Liver (tissue), 9 donors: ENCODE results near the gene MRPL10. TPM values are rescaled to one million over a fixed set of nuclear protein-coding genes. Genes with fewer than 3 reads are reported as not detected.
A peak's percentile ranks its signal among the peaks of the same experiment; 100 is the strongest.

Experiments
- DNase-seq: peaks from one replicate; pipeline ENCODE4 v3.0.0-alpha.2; 2017; ENCODE audit warnings: low spot score
- H3K27ac ChIP-seq, 2 donors: one replicate each; pipeline ENCODE4 v1.7.0; 2013; ENCODE audit warnings: inconsistent platforms in 2 of 2, low read length in 2 of 2, control low read depth in 1 of 2, low read depth in 1 of 2, mild to moderate bottlenecking in 1 of 2
- H3K27me3 ChIP-seq, 4 donors: one replicate each; pipeline versions ENCODE4 v1.6.1 to v1.7.0; 2013; ENCODE audit warnings: low read length in 3 of 4, inconsistent platforms in 1 of 4, mild to moderate bottlenecking in 1 of 4, moderate library complexity in 1 of 4; ENCODE audit not compliant: control insufficient read depth in 4 of 4, insufficient read depth in 4 of 4
- H3K36me3 ChIP-seq, 4 donors: one replicate each; pipeline versions ENCODE4 v1.6.1 to v1.7.0; 2013; ENCODE audit warnings: low read length in 3 of 4, mild to moderate bottlenecking in 3 of 4, low read depth in 1 of 4, moderate library complexity in 1 of 4; ENCODE audit not compliant: control insufficient read depth in 4 of 4, insufficient read depth in 3 of 4
- H3K4me1 ChIP-seq, 4 donors: one replicate each; pipeline versions ENCODE4 v1.6.1 to v1.7.0; 2013; ENCODE audit warnings: low read length in 3 of 4, mild to moderate bottlenecking in 3 of 4, moderate library complexity in 1 of 4; ENCODE audit not compliant: control insufficient read depth in 4 of 4, insufficient read depth in 4 of 4
- H3K4me3 ChIP-seq, 3 donors: one replicate each; pipeline versions ENCODE4 v1.6.1 to v1.7.0; 2013; ENCODE audit warnings: low read length in 3 of 3, control low read depth in 1 of 3, low read depth in 1 of 3, mild to moderate bottlenecking in 1 of 3
- H3K9ac ChIP-seq, 2 donors: one replicate each; pipeline ENCODE4 v1.7.0; 2013; ENCODE audit warnings: low read length in 2 of 2, mild to moderate bottlenecking in 2 of 2, moderate library complexity in 2 of 2, control low read depth in 1 of 2, low read depth in 1 of 2
- H3K9me3 ChIP-seq, 4 donors: one replicate each; pipeline versions ENCODE4 v1.6.1 to v1.7.0; 2013; ENCODE audit warnings: low read length in 3 of 4; ENCODE audit not compliant: control insufficient read depth in 4 of 4
- CTCF ChIP-seq: fragments of 150-350 bp; IDR thresholded peaks from 2 replicates; pipeline ENCODE4 v1.5.1; 2017; ENCODE audit warnings: improper control_type of control experiment, low read depth, low read length; ENCODE audit not compliant: missing input control
- EGR1 ChIP-seq, 2 donors: IDR thresholded peaks; 2 replicates each; pipeline ENCODE4 v1.6.1; 2016 to 2018; ENCODE audit warnings: antibody characterized with exemption in 2 of 2, low read depth in 2 of 2
- FOXA1 ChIP-seq: IDR thresholded peaks from 2 replicates; pipeline ENCODE4 v1.6.1; 2016; ENCODE audit warnings: antibody characterized with exemption
- FOXA2 ChIP-seq: IDR thresholded peaks from 2 replicates; pipeline ENCODE4 v1.6.1; 2016; ENCODE audit warnings: antibody characterized with exemption
- GABPA ChIP-seq, 2 donors: IDR thresholded peaks in 1 of 2; conservative IDR thresholded peaks in 1 of 2; 2 replicates each; pipeline ENCODE4 v1.6.1; 2016; ENCODE audit warnings: antibody characterized with exemption in 2 of 2, mild to moderate bottlenecking in 1 of 2, moderate library complexity in 1 of 2
- HNF4G ChIP-seq: IDR thresholded peaks from 2 replicates; pipeline ENCODE4 v1.6.1; 2016; ENCODE audit warnings: antibody characterized with exemption
- JUND ChIP-seq, 2 donors: IDR thresholded peaks; 2 replicates each; pipeline ENCODE4 v1.6.1; 2016; ENCODE audit warnings: antibody characterized with exemption in 2 of 2
- RAD21 ChIP-seq, 2 donors: IDR thresholded peaks; 2 replicates each; pipeline ENCODE4 v1.6.1; 2016; ENCODE audit warnings: antibody characterized with exemption in 2 of 2, mild to moderate bottlenecking in 2 of 2
- REST ChIP-seq: IDR thresholded peaks from 2 replicates; pipeline ENCODE4 v1.6.1; 2016; ENCODE audit warnings: antibody characterized with exemption, mild to moderate bottlenecking
- RXRA ChIP-seq, 2 donors: IDR thresholded peaks; 2 replicates each; pipeline ENCODE4 v1.6.1; 2017 to 2018; ENCODE audit warnings: antibody characterized with exemption in 2 of 2, mild to moderate bottlenecking in 1 of 2
- SP1 ChIP-seq: IDR thresholded peaks from 2 replicates; pipeline ENCODE4 v1.6.1; 2018; ENCODE audit warnings: antibody characterized with exemption, mild to moderate bottlenecking
- TAF1 ChIP-seq: conservative IDR thresholded peaks from 2 replicates; pipeline ENCODE4 v1.6.1; 2016; ENCODE audit warnings: antibody characterized with exemption, mild to moderate bottlenecking
- YY1 ChIP-seq: IDR thresholded peaks from 2 replicates; pipeline ENCODE4 v1.6.1; 2016; ENCODE audit warnings: antibody characterized with exemption, mild to moderate bottlenecking
- ZBTB33 ChIP-seq: IDR thresholded peaks from 2 replicates; pipeline ENCODE4 v1.6.1; 2016; ENCODE audit warnings: antibody characterized with exemption
- WGBS: extraction: QIAGEN DNeasy Blood & Tissue Kit; methylation state at CpG from one replicate; pipeline ENCODE4 v1.1.7; 2013; 5-methylcytosine and 5-hydroxymethylcytosine counted together
- polyA plus RNA-seq, 2 donors: library from polyadenylated mRNA; stranded (reverse) in 1 of 2; unstranded in 1 of 2; fragments of 200-250 nt in 1 of 2; fragments of >200 nt in 1 of 2; fragmentation: Nextera tagmentation in 1 of 2; extraction: Ambion mirVana in 1 of 2; gene quantifications; one replicate each; pipeline versions ENCODE4 v1.2.1 to v1.2.3, GENCODE V29; 2013 to 2015
- total RNA-seq, 2 donors: library from RNA; depleted of rRNA; stranded (reverse); fragments of >200 nt; gene quantifications; one replicate each; pipeline ENCODE4 v1.2.3, GENCODE V29; 2014
- donor health status: healthy.
- donor health status: healthy.
- donor health status: healthy.
- donor health status: healthy.
- donor health status: healthy.

MRPL10 gene
- total and polyA plus RNA-seq, 4 donors: 10.2 to 24.9 (median 12.9) TPM

- DNase-seq: no peak
- H3K4me3 ChIP-seq: peak overlapping the region in 1 of 3 donors; percentile 42
- peaks cover 0 to 9% (median 4%) of the 10 kb centered on the region in 4 donors for H3K4me1 ChIP-seq
- no peaks in the 10 kb centered on the region for H3K36me3 ChIP-seq
- TF ChIP-seq EGR1 (IDR thresholded peaks at IDR 0.05; ENCODE audit: low read depth in 2 of 2) (no peak), ZBTB33 (no peak), RAD21 (IDR thresholded peaks at IDR 0.05) (peak; percentile 57 to 60), FOXA2 (no peak), FOXA1 (no peak), JUND (IDR thresholded peaks at IDR 0.05) (no peak), YY1 (no peak), HNF4G (no peak), TAF1 (no peak), RXRA (IDR thresholded peaks at IDR 0.05) (no peak), CTCF (peak; percentile 40), SP1 (no peak)
- peaks cover 3 to 20% (median 10%) of the 10 kb centered on the region in 4 donors for H3K27me3 ChIP-seq
- H3K9me3 ChIP-seq: no peaks in the 10 kb centered on the region
- H3K9ac ChIP-seq: no peak overlapping the region
- no peak overlapping the region for H3K27ac ChIP-seq
- WGBS: 3% methylated on average over 70 of the region's 70 CpGs
Measured at GRCh38 chr17:47789611-47790561, 41.5 kb downstream of the MRPL10 start.

GRCh38 chr17:47785538-47786123, 45.7 kb downstream of the MRPL10 start:
- no peaks in the 10 kb centered on the region for H3K9me3 ChIP-seq
- no peak for DNase-seq
- no peak overlapping the region for H3K27ac ChIP-seq
- no peaks in the 10 kb centered on the region for H3K36me3 ChIP-seq
- peaks cover 0 to 15% (median 3%) of the 10 kb centered on the region in 4 donors for H3K27me3 ChIP-seq
- no peak overlapping the region for H3K9ac ChIP-seq
- WGBS: 43% methylated on average over 5 of the region's 5 CpGs
- no peak overlapping the region for H3K4me3 ChIP-seq
- peaks cover 0 to 9% (median 4%) of the 10 kb centered on the region in 4 donors for H3K4me1 ChIP-seq
- TF ChIP-seq GABPA (IDR thresholded peaks at IDR 0.05 in 1 of 2, conservative IDR thresholded peaks at IDR 0.05 in 1 of 2): no peak
- no peak for TF ChIP-seq FOXA1
- TF ChIP-seq CTCF: no peak
- TF ChIP-seq REST: peak; percentile 98
- TF ChIP-seq ZBTB33: no peak
